Ascending aorta (tissue), 2 donors: ENCODE measurements around the gene MTM1. TPM values are rescaled to one million over a fixed set of nuclear protein-coding genes. Genes with fewer than 3 reads are reported as not detected.

ENCODE experiments used
- DNase-seq, 2 donors: peaks; one replicate each; pipeline ENCODE4 v3.0.0-alpha.2; 2019; ENCODE audit warnings: low spot score in 2 of 2
- H3K27ac ChIP-seq, 2 donors: fragments of 200-600 bp; sonication (generic); one replicate each; pipeline ENCODE4 v1.5.1; 2016 to 2017; ENCODE audit warnings: mild to moderate bottlenecking in 1 of 2
- H3K27me3 ChIP-seq: fragments of 200-600 bp; sonication (generic); one replicate; pipeline ENCODE4 v1.5.1; 2017
- H3K36me3 ChIP-seq, 2 donors: fragments of 200-600 bp; sonication (generic); one replicate each; pipeline ENCODE4 v1.5.1; 2016
- H3K4me1 ChIP-seq, 2 donors: fragments of 200-600 bp; sonication (generic); one replicate each; pipeline ENCODE4 v1.5.1; 2016 to 2017; ENCODE audit warnings: mild to moderate bottlenecking in 1 of 2
- H3K4me3 ChIP-seq, 2 donors: fragments of 200-600 bp; sonication (generic); one replicate each; pipeline ENCODE4 v1.5.1; 2016 to 2017; ENCODE audit warnings: mild to moderate bottlenecking in 1 of 2
- H3K9me3 ChIP-seq, 2 donors: fragments of 200-600 bp; sonication (generic); one replicate each; pipeline ENCODE4 v1.5.1; 2016
- intact Hi-C: fragments of 100-400 bp; cut with DNase I; formaldehyde crosslinking; loops from one replicate; pipeline ENCODE4 v1.15.1; 2023
- total RNA-seq: library from RNA; depleted of rRNA; stranded (reverse); fragments of >200 nt; gene quantifications from one replicate; pipeline ENCODE4 v1.1.0, GENCODE V29; 2016
- TF ChIP-seq, protein P1 (sequence below), 3 experiments: fragments of 200-600 bp in 2 of 3; fragments of 450-650 bp in 1 of 3; sonication (generic) in 2 of 3; IDR thresholded peaks; one replicate each; pipeline ENCODE4 v1.5.1; 2016 to 2019; ENCODE audit warnings: antibody characterized with exemption in 3 of 3, mild to moderate bottlenecking in 1 of 3, moderate library complexity in 1 of 3

The MTM1 gene
- total RNA-seq, 1 donor from 2014 or later, result 7.3 TPM

DNA sequence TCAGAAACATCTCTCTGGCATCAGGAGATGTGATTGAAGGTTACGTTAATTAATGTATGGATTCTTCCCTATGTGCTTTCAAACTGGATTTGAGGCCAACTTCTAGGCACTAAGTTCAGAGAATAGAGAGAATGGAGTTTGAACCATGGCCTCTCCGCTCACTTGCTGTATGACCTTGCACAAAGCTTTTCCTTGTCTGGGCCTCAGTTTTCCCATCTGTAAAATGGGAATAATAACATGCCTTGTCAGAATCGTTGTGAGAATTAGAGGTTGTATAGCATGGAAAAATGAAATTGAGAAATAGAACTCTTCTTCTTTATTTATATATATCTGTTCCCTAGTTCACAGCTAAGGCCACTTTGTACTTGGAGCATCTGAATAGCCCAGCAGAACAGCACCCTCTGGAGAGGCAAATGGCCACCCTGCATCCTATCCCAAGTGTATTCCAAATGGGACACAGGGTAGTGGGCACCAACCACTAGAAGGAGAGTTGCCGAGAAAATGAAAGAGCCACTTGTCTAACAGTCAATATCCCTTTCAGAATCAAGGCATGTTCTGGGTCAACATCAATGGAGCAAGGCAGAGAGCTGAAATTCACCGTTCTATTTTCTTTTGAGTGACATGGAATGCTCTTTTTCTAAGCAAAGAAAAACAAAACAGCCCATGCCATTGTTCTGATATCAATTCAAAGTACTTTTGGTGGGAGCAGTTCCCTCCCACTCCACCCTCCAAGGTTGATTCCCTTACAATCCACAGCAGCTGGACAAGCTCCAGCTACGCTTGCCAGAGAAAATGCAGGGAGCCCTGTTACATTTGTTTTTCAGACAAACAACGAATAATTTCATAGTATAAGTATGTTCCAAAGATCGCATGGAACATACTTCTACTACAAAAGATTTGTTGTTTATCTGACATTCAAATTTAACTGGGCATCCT lies 23.3 kb upstream of the MTM1 start:
- Histone ChIP-seq H3K27ac (peak overlapping the region in 1 of 2 donors; percentile 27), H3K4me3 (no peak overlapping the region), H3K36me3 (no peaks in the 10 kb centered on the region), H3K9me3 (no peaks in the 10 kb centered on the region), H3K4me1 (peaks cover 3 to 5% of the 10 kb centered on the region in 2 donors), H3K27me3 (no peaks in the 10 kb centered on the region)
- intact Hi-C loops, result loop anchor here (5.0 to 10.0 kb wide), 2 partner anchors 38 to 180 kb away; partner anchors contain the start of gene MAMLD1
- peak in 1 of 2 donors; percentile 11 for DNase-seq
- TF ChIP-seq, protein P1, sequence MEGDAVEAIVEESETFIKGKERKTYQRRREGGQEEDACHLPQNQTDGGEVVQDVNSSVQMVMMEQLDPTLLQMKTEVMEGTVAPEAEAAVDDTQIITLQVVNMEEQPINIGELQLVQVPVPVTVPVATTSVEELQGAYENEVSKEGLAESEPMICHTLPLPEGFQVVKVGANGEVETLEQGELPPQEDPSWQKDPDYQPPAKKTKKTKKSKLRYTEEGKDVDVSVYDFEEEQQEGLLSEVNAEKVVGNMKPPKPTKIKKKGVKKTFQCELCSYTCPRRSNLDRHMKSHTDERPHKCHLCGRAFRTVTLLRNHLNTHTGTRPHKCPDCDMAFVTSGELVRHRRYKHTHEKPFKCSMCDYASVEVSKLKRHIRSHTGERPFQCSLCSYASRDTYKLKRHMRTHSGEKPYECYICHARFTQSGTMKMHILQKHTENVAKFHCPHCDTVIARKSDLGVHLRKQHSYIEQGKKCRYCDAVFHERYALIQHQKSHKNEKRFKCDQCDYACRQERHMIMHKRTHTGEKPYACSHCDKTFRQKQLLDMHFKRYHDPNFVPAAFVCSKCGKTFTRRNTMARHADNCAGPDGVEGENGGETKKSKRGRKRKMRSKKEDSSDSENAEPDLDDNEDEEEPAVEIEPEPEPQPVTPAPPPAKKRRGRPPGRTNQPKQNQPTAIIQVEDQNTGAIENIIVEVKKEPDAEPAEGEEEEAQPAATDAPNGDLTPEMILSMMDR (IDR thresholded peaks at IDR 0.05), result no peak

DNA sequence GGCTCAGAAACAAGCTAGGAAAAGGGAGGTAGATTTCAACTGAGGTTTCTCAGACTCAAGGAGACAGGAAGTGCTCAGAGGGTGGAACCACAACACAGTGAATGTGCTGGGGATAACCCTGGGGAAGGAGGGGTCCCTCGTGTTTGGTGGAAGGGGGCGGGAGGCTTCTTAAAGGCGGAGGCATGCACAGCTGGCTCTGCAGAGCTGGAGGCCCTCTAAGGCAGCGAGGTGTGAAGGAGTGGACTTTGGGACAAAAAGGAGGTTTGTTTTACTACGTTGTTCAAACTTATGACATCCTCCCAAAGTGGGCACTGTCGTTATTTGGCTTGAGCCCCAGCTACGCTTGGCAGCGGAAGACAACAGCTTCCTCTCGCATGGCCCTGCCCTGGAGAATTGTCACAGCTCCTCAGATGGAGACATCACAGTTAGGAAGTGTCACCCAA lies 21.7 kb upstream of the MTM1 start:
- DNase-seq, result no peak
- H3K4me3 ChIP-seq, result no peak overlapping the region
- no peaks in the 10 kb centered on the region for H3K9me3 ChIP-seq
- intact Hi-C loops, result loop anchor here (1.0 to 10.0 kb wide), 4 partner anchors 22 to 182 kb away; partner anchors contain the start of genes MAMLD1 and MTM1
- H3K36me3 ChIP-seq, result no peaks in the 10 kb centered on the region
- H3K27ac ChIP-seq, result peak overlapping the region; percentile 73 to 92
- H3K27me3 ChIP-seq, result no peaks in the 10 kb centered on the region
- TF ChIP-seq, protein P1 (IDR thresholded peaks at IDR 0.05), result no peak
- peaks cover 3 to 5% of the 10 kb centered on the region in 2 donors for H3K4me1 ChIP-seq

DNA sequence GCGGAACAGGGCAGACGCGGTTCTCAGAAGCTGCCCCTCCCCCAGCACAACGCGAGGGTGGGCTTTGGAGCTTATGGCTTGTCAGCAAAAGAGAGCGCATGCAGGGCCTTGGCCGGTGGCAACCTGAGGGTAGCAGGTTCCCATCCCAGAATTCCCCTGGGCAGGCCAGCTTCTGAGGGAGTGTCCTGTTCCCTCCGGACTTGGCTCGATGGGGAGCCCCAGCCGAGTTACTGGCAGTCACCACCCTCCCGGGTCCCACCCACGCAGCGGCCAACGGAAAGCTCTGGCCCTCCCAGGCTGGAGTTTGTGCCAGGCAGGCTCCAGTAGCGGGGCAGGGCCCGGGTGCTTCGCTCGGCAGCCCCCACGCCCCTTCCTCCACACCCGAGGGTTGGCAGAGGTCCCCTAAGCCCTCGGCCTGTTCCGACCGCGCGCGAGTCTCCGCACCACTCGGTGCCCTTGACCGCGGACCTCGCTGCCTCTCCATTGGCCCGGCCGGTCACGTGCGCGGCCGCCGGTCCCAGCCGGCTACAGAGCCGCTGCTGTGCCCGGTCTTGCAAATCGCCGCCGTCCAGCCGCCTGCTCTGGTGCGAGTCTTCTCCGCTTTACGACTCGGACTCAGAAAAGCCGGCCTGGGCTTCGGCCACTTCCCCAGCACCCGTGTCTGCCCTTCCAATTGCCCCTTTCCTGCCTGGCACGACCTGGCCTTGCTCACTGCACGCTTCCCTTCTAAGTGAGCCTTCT lies 20.9 kb upstream of the MTM1 start:
- Histone ChIP-seq H3K36me3 (no peaks in the 10 kb centered on the region), H3K4me3 (peak overlapping the region; percentile 24 to 66), H3K9me3 (no peaks in the 10 kb centered on the region), H3K27ac (peak overlapping the region; percentile 73 to 92), H3K27me3 (no peaks in the 10 kb centered on the region), H3K4me1 (peaks cover 3 to 5% of the 10 kb centered on the region in 2 donors)
- TF ChIP-seq, protein P1 (IDR thresholded peaks at IDR 0.05), result no peak
- DNase-seq, result peak in 1 of 2 donors; percentile 79
- intact Hi-C loops, result loop anchor here (1.0 to 10.0 kb wide), 4 partner anchors 21 to 183 kb away; partner anchors contain the start of genes MAMLD1 and MTM1

DNA sequence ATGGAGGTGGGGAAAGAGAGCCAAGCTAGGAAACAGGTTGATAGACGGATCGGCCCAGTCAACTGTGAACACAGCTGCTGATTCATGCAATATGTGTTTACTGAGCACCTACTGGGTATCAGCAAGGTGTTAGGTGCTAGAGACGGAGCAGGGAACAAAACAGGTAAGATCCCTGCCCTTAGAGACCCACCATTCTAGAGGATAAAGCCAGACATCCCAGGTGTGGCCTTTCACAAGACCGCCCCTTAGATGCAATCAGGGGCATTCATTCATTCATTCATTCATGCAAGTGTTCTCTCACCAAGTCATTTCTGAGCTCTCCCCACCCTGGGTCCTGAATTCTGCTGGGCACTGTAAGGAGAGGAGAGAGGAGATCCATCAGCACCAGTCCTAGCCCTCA lies 20.2 kb upstream of the MTM1 start:
- Histone ChIP-seq H3K36me3 (no peaks in the 10 kb centered on the region), H3K27me3 (no peaks in the 10 kb centered on the region), H3K9me3 (no peaks in the 10 kb centered on the region), H3K4me1 (peaks cover 3 to 5% of the 10 kb centered on the region in 2 donors), H3K4me3 (peak overlapping the region; percentile 24 to 66), H3K27ac (peak overlapping the region; percentile 73 to 92)
- DNase-seq, result no peak
- TF ChIP-seq, protein P1 (IDR thresholded peaks at IDR 0.05), result no peak
- intact Hi-C loops, result loop anchor here (5.0 to 10.0 kb wide), 2 partner anchors 41 to 183 kb away; partner anchors contain the start of gene MAMLD1

DNA sequence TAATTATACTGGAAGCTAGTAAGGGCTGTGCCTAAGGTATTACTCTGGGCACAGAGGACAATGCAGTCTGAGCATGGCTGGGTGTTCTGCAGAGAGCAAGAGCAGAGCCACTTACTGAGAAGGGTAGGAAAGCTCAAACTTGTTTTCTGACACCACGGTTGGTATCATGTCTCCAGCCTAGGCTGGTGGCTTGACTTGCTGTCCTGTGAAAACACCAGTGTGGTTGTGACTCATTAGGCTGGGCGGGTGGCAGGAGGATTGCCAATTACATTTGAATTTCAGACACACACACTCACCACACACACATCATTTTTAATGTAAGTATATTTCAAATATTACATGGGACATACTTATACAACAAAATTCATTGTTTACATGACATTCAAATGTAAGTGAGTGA lies 19.7 kb upstream of the MTM1 start:
- intact Hi-C loops, result loop anchor here (5.0 to 10.0 kb wide), 2 partner anchors 41 to 184 kb away; partner anchors contain the start of gene MAMLD1
- Histone ChIP-seq H3K27ac (no peak overlapping the region), H3K4me1 (peaks cover 3 to 5% of the 10 kb centered on the region in 2 donors), H3K36me3 (no peaks in the 10 kb centered on the region), H3K4me3 (no peak overlapping the region), H3K9me3 (no peaks in the 10 kb centered on the region), H3K27me3 (no peaks in the 10 kb centered on the region)
- no peak for DNase-seq
- TF ChIP-seq, protein P1 (IDR thresholded peaks at IDR 0.05), result no peak
